Activated CD4-positive, alpha-beta T cell treated with anti-CD3 and anti-CD28 coated beads, Interleukin-2, amount 50 U/mL, for 48 hours (primary cell): ENCODE results near the gene PLPP3.

Source experiments
- DNase-seq, 2 experiments: peaks; one replicate each; pipeline ENCODE4 v3.0.0-alpha.2; 2020

The PLPP3 gene

DNA sequence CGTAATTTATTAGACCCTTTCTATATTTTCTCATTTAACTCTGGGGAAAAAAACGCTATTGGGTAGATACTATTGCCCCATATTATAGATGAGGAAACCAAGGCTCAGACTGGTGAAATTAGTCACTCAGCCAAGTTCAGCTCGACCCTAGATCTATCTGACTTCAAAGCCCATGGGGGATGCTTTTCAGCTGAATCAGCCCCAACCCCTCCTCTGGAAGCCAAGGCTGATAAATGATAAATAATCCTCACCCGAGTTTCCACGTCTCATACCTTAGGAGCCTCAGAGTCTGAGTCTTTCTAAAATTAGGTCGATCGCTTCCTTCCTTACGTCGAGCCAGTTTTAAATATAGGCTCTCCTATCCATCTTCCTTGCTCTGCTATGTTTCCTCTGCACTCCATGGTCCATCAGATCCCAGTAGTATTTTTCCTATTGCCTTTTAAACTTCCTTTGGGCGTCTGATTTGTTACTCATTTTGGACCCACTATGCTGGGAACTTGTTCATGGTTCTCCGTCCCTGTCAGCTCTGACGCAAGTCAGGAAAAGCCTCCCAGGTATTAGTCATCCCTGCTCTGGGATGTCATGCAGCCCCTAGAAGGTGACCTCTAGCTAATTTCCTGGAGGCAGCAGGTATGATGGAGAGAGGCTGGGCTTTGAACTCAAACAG, 122.8 kb downstream of the PLPP3 start:
- no peak for DNase-seq

DNA sequence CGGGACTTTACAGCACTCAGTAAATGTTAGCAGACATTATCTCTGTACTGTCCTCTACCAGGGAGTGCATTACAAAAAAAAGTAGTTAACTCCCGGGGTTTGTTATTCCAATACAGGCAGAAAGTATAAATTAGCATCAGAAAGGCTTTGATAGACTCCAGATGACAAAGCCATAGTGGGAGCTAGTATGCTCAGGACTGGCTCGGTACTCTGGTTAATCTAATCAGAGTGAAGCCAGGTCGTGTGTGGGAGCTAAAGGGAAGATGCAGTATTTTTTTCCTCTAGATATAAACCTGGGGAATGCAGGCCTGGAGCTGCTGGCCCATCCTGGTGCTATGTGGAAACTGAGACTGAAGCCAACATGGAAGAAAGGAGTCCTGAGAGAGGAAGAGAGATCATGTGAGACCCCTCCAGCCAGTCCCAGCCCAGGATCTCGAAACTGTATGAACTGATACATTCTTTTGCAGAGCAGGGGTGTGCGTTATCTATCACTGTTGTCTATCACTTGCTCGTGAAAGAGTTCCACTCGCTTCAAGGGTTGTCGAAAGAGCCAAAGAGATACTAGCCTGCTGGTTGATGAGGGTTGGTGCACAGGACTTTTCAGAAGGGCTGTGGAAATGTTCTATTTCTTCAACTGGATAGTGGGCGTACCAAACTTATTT, 125.8 kb downstream of the PLPP3 start:
- no peak for DNase-seq

DNA sequence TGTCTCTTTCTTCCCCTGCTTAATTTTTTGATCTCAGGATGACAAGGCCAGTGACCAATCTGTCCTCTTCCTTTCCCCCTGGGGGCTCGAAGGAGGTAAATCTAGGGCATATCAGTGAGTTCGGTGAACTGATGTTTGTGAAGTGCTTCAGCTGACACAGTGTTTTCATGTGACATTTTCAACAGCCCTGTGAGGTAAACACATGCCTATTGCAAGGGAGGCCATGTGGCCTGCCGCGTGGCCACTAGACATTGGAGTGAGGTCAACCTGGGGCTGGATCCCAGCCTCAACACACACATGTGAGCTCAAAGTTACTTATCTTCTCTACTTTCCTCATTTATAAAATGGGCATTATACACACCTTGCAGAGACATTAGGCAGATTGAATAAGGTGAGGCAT, 126.3 kb downstream of the PLPP3 start:
- DNase-seq: no peak

DNA sequence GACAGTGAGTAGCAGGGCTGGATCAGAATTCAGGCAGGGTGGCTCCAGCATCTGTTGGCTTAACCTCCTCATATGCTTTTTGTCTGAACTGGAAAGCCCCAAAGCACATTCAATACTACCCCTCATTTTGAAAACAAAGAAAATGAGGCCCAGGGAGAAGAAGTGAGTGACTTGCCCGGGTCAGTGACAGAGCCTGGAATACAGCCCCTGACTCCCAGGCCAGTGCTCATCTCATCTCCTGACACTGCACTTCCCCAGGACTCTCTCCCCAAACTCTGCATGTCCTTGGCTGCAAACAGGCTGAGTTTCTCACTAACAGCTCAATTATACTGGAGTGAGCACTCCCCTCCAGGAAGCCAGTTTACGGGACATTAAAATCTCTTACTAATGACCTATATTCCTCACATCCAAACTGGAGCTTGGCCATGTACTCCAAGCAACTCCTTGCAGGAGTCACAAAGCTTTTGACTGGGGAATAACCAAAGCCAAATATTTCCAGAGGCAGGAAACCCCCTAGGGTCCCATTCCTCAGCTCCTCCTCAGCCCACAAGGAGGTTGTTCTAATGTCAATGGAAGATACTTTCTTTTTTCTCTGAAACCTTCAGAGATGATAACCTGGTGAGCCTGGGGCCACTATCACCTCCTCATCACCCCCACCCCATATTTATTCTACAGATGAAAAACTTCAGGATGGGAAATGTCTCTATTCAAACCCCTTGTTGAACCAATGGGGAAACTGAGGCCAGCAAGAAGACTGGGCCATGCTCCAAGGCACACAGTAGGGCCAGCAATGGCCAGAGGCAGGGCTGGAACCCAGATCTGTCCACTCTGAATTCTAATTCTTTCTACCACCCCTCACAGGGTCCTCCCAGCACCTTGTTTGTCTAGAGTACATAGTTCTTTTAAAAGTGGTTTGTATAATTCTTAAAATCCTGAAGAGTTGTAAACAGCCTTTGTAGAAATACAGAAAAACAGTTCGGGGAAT, 127.0 kb downstream of the PLPP3 start:
- no peak for DNase-seq

DNA sequence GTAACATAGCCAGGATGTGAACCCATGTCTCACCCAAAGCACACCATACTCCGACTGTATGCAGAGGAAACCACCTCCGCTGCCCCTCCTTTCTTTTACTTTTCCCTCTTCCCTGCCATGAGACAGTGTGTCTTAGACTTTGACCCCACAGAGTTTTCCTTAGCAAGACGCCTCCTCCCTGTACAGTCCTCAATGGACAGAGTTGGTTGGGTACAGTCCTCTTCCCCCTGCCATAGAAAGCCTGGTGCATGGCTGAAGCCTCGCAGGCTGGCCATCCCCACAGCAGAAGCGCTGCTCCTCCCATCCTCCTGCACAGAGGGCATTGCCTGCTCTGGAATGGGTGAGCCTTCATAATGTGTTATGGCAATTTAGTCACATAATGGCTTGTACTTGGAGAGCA, 127.9 kb downstream of the PLPP3 start:
- DNase-seq: no peak

DNA sequence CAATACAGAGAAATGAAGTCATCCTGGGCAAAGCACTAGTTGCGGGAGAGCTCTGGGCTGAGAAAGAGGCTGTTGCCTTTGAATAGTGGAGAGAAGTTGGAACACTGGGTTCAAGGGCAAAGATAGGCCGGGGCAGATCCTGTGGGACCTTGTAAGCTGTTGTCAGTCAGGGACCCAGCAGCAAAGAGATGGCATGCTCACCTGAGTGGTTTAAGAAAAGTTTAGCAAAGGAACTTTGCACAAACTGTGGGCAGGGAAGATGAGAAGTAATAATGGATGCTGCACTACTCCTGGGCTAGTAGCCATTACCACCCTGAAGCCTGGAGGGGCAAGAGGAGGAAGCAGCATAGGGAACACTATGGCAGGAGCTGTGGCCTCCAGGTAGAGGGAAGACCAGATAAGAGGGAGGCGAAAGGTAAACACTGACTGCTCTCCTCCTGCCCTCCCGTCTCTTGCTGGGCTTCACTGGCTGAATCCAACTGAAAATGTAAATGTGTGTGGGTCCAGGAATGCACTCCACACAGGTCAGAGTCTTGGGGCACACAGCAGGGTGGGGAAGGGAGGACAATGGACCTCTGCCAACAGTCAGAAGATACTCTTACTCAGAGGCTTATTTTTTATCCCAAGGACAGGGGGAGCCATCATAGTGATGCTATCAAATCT, 129.2 kb downstream of the PLPP3 start:
- no peak for DNase-seq

DNA sequence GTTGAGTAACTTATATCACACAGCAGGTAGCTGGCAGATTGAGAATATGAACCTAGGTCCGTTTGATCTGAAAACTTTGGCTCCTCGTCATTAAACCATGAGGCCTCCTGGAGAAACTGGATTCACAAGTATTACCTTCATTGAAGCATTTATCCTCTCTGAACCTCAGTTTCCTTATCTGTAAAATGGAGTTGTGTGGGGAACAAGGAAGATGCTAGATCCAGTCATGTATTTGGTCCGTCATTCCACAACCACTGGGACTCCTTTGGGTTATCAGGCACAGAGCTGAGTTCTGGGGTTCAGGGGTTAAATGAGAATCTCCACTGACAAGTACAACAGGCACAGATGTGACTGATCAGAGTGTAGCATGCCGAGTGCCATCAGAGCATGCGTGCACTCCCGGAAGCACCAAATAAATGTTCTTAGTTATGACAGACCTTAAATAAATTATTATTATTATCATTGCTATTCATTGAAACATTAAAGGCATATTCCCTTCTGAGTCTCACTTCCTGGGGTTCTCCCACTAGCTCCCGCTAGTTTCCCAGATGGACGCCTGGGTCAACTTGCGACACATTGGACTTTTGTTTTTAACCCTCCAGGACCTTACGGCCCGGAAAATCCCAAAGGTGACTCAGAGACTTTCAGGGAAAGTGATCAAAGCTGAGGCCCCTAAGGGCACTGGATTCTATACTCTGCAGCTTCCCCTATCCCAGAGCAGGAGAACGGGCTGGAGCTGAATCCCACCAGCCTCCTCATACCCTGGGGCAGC, 130.6 kb downstream of the PLPP3 start:
- DNase-seq: no peak

DNA sequence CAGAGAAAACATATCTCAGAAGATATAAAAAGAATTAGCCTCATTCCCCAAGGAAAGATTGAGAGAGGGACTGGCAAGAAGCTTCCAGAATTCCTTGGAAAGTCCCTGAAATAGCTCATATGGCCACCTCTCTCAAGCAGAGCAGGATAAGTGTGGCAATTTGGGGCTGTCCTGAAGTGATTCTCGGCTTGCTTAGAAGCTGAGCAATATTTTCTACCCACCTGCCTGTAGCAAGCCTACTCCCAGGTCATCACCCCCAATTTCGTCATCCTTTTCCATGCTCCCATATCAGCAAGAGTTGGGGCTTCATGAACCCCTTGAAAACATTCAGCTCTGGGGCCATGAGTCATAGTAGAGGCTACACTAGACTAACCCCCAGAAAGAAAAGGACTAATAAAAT, 131.5 kb downstream of the PLPP3 start:
- no peak for DNase-seq

DNA sequence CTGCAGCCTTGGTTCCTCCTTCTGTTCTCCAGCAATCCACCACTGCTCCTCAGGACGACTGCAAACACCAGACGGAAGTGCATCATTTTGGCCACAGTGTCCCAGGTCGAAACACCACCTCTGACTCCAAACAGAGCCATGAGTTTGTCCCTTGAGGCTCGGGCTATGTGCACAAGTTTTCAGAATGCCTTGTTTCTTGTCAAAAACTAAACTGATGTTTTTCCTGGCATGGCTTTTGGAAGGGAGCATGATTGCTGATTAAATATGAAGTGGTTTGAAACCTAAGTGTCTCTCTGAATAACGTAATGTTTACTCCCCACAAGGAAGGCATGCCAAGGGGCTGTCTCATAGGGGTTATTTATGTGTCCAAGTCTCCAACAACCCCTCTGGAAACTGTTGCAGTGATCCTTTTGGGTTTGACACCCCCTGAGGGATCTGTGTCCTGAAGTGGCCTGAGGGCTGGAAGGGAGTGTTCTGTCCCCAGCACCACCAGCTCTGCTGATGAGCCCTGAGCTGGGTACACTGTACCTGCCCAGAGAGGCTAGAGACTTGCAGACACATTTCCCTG, 132.7 kb downstream of the PLPP3 start:
- DNase-seq: no peak

DNA sequence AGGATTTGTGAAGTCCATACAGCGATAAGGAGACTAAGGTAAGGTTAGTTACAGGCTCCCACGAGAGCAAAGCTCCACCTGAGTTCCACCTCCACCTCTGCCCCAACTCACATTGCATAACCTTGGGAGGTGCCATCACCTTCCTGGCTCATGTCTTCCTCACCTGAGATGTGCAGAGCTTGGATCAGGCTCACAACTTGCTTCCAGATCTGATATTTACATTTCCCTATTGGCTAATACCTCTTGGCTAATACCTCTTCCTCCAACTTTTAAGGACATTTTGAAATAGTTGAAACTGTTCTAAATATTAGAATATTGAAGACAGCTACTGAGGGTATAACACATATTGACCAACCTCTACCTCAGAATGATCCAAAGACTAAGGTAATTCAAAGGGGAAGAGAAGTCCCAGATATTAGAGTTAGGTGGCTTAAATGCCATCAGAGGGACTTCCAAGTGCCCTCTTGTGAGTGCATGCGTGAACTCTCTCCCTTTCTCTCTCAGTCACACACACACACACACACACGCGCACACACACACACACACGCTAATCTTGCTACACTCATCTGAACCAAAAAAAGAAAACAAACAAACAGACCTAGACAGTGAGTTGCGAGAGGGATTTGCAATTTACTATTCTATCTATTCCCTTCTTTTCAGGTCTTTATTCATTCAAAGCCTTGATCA, 134.3 kb downstream of the PLPP3 start:
- DNase-seq: no peak
